Stimulated activated CD4-positive, alpha-beta T cell treated with anti-CD3 and anti-CD28 coated beads, Interleukin-1b, Interleukin-23, amount 100 ng/mL, for 4 hours (primary cell): ENCODE results near the gene CYLD.

Source experiments
- DNase-seq, 2 donors: peaks; one replicate each; pipeline ENCODE4 v3.0.0-alpha.2; 2020; ENCODE audit warnings: low read depth in 2 of 2

CYLD gene

DNA sequence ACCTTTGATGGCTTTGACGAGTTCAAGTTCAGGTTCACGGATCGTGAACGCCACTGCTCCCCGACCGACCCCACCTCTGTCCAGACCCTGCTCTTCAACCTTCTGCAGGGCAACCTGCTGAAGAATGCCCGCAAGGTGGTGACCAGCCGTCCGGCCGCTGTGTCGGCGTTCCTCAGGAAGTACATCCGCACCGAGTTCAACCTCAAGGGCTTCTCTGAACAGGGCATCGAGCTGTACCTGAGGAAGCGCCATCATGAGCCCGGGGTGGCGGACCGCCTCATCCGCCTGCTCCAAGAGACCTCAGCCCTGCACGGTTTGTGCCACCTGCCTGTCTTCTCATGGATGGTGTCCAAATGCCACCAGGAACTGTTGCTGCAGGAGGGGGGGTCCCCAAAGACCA is 30.8 kb upstream of the CYLD start:
- no peak for DNase-seq

DNA sequence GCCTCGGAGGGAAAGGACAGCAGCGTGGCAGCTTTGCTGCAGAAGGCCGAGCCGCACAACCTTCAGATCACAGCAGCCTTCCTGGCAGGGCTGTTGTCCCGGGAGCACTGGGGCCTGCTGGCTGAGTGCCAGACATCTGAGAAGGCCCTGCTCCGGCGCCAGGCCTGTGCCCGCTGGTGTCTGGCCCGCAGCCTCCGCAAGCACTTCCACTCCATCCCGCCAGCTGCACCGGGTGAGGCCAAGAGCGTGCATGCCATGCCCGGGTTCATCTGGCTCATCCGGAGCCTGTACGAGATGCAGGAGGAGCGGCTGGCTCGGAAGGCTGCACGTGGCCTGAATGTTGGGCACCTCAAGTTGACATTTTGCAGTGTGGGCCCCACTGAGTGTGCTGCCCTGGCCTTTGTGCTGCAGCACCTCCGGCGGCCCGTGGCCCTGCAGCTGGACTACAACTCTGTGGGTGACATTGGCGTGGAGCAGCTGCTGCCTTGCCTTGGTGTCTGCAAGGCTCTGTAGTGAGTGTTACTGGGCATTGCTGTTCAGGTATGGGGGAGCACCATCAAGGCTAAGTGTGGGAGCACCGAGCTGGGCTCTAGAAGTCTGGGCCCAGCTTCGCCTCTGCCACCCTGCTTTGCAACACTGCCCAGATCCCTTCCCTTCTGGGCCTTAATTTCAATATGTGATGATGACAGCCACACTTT is 29.9 kb upstream of the CYLD start:
- DNase-seq, result no peak

DNA sequence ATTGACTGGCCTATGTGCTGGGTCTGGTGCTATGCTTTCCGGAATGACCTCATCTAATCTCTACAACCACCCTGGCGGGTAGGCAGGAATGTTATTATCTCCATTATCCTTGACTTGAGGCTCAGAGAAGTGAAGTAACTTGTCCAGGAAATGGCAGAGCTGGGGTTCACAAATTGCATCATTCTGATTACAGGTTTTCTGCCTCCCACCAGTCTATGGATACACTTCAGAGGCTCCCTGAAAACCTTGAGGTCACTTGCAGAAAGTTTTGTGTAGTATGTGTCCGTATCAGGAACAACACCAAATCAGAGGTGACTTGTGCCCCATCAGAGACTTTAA is 29.4 kb upstream of the CYLD start:
- DNase-seq, result no peak

DNA sequence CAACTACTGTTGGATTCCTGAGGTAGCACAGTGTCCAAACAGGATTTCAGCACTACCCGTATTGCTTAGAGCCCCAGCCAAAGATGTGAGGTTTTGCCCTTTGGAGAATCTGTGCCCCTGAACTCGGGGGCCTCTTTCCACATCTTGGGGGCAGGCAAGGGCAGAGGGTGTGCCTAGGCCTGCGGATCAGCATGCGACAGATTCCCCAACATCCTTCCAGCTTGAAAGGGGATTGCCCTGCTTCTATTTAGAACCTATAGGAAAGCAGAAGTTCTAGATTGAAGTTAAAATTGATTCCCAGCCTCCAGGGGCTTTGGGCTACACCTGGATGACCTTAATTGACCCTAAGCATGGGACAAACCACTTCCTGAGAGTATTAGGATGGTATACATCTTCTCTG is 28.9 kb upstream of the CYLD start:
- DNase-seq, result no peak

DNA sequence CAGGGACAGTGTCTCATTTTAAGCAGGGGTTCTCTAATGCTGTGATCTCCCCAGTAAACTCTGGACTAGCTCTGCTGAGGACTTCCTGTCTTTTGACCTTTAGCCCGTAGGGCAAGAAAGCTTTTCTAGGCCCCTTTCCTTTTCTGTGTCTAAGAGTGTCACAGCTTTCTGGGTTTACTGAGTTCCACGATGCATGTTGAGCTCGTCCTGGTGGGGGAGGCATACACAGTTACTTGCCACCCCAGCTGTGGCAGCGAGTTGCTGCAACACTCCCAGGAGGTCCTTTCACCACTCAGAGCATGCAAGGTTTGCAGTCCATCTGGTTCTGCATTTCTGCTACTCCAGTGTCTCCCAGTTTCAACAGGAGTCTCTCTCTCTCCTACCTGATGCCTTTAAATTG is 24.8 kb upstream of the CYLD start:
- no peak for DNase-seq

DNA sequence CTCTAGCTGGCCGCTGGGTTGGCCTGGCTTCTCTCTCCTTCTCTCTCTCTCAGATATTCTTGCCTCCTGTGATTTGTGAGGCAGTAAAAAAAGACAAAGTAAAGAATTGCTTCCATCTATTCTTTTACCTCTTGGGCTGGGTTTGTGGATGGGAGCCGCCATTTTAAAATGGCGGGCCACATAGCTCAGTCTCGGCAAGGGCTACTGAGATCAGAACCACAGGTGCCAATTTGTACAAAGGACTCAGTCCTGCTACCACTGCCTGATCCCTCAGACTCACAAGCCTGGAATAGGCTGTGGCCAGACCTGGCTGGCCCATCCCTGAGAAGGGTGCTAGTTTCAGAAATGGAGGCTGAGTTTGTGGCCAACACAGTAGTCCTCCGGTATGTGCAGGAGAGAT is 24.4 kb upstream of the CYLD start:
- no peak for DNase-seq

DNA sequence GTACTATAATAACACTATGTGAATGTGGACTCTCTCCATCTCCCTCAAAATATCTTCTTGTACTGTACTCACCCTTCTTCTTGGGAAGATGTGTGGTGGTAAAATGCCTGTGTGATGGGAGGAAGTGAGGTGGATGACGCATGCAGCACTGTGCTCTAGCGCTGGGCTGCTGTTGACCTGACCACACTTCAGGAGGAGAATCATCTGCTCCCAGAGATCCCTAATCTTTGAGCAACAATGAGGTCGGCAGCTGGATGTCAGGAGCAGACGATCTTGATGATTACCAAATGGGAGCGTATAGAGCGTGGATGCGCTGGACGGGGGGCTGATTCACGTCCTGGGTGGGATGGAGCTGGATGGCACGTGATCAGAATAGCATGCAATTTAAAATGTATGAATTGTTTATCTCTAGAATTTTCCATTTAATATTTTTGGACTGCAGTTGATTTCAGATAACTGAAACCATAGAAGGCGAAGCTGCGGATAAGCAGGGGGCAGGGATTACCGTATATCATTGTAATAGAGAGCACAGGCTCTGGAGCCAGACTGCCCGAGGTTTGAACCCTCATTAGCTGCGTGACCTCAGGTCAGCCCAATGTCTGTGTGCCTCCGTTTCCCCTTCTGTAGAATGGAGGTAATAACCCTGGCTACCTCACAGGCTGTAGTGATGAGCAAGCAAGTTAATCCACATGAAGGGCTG is 23.7 kb upstream of the CYLD start:
- no peak for DNase-seq

DNA sequence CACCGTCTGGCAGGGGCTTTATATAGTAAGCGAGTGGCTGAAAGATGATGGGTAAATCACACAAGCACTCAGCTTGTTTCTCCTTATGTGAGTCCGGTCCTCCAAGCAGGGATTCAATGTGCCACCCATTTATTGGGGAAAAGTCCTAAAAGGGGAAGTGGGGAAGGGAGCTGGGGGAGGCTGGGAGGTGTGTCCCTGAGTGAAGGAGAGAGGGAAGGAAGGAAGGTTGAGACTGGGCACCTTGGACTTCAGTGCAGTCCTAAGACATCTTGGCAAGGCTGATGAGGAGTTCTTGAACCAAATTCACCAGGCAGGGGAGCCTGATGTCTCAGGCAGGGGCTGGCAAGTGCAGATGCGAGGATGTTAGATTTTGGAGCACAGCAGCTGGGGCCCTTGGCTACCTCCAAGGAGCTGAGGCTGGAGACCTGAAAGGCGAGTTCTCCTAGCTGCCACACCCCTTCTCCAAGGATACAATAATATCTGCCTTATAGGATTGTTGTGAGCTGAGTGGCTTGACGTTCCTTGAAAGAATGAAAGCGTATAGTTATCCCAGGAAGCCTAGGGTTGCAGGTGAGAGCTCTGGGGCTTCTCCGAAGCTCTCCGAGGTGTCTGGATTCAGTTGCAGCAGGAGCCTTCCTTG is 23.0 kb upstream of the CYLD start:
- DNase-seq, result no peak

DNA sequence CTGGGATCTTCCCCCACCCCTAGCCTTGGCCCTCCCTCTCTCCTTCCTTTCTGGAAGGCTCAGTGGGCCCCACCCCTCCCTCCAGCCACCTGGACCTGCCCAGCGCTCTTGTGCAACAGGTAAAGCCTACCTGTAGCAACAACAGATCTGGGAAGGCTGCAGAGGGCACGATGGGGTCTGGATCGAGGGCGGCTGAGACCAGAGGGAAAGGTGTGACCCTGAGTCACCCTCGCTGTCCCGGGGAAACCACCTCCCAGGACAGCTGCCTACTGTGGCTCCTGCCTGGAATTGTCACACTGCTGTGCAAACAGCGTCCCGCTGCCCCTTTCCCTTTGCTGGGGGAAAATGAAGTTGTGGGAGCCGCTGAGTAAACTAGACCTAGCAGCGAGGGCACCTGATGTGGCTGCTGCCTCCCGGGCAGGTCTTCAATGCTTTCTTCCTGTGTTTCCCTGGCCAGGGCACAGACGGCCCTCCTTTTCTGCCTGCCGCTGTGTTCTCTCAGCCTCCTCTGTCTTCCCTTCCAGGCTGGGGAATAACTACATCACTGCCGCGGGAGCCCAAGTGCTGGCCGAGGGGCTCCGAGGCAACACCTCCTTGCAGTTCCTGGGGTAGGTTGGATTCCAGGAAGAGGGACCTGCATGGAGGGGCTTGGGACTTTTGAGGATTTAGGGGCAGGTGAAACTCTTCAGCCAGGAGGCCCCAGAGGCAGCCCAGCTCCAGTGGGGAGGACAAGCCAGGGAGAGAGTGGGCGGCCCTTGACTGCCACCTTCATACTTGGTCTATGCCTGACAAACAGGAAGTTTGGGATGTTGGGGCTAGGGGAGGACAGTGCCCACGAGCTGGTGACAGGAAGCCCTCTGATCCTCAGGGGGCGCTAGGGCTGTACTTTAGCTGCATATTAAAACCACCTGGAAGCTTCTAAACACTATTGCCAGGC is 22.2 kb upstream of the CYLD start:
- DNase-seq, result no peak

DNA sequence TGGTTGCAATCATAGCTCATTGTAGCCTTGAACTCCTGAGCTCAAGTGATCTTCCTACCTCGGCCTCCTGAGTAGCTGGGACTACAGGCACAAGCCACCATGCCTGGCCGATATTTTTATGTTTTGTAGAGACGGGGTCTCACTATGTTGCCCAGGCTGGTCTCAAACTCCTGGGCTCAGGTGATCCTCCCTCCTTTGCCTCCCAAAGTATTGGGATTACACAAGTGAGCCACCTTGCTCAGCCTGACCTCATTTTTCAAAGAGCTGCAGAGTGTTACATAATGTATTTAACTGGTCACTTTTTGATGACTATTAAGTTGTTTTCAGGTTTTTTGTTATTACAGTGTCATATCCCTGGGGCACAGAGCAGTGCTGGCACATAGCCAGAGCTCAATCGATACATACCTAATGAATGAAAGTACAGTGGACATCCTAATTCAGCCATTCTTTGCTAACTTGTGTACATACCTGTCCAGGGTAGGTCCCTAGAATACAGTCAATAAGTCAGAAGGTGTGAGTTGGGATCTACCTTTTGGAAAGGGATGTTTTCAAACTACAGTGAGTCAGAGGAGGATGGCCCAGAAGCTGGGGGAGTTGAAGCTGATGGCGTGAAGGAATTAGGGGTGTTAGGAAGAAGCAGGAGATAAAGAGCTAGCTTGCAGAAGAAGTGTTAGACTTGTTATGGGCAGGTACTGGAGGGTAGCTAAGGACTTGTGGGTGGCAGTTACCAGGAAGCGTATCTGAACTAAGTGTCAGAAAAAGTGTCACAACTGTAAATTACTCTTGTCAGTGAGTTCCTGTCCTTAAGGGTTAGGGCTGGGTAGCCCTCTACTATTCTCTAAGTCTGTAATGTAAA is 20.1 kb upstream of the CYLD start:
- no peak for DNase-seq

DNA sequence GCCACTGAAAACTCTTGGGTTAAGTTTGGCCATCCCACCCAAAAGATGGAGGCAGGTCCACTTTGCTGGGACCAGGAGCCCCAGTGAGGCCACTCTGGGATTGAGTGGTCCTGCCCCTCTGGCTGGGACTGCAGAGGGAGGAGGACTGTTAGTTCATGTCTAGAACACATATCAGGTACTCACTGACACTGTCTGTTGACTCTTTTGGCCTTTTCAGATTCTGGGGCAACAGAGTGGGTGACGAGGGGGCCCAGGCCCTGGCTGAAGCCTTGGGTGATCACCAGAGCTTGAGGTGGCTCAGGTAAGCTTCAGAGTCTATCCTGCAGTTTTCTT is 19.5 kb upstream of the CYLD start:
- no peak for DNase-seq

DNA sequence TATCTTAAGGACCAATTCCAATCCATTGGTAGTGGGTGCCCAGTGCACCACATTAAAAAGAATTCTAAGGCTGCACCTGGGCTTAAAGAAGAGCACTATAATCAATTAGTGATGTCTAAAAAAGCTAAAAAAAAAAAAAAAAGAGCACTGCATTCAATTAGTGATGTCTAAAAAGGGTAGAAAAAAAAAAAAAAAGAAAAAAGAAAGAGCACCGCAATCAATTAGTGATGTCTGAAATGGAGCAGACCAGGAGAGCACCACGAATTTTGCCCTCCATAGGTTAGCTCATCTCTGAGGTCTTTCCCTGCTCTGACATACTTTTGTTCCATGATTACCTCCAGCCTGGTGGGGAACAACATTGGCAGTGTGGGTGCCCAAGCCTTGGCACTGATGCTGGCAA is 18.9 kb upstream of the CYLD start:
- no peak for DNase-seq

DNA sequence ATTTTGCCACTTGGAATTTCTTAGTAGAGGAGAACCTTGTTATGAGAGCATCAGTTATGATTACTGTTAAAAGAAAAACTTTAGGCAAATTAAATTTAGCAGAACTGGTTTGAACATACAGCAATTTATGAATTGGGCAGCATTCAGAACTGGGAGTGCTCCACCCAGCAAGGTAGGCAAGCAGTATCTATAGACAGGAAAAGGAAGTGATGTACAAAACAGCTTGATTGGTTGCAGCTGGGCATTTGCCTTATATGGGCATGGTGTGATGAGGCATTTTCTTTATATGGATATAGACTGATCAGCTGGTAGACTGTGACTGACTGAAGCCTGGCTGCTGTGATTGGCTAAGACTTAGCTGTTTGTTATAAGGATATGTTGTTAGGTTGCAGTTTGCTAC is 17.6 kb upstream of the CYLD start:
- no peak for DNase-seq

DNA sequence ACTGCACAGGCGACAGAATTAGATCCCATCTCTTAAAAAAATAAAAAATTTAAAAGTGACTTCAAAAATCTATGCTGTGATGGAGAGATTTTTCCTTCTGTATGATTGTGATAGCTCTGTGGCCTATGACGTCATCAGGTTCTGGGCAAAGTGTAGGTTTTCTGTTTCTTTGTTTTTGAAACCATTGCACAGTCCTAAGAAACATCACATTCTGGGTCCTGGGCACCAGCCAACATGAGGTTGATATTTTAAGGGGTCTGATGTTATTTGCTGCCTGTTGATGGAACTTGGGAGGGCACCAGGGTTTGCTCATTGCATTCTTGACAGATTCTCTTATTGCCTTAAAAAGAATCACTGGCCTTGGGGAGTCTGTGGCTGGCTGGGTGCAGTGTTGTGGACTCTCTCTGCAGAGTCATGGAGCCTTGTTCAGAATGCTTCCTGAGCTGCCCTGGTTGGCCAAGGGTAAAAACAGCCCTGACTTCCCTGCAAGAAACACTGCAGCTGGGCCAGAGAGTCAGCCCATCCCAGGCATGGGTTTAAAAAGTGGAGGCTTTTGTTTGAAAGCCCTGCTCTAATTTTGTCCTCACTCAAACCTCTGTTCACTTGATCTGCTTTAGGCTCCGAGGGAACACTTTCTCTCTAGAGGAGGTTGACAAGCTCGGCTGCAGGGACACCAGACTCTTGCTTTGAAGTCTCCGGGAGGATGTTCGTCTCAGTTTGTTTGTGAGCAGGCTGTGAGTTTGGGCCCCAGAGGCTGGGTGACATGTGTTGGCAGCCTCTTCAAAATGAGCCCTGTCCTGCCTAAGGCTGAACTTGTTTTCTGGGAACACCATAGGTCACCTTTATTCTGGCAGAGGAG is 10.5 kb upstream of the CYLD start:
- DNase-seq, result no peak

DNA sequence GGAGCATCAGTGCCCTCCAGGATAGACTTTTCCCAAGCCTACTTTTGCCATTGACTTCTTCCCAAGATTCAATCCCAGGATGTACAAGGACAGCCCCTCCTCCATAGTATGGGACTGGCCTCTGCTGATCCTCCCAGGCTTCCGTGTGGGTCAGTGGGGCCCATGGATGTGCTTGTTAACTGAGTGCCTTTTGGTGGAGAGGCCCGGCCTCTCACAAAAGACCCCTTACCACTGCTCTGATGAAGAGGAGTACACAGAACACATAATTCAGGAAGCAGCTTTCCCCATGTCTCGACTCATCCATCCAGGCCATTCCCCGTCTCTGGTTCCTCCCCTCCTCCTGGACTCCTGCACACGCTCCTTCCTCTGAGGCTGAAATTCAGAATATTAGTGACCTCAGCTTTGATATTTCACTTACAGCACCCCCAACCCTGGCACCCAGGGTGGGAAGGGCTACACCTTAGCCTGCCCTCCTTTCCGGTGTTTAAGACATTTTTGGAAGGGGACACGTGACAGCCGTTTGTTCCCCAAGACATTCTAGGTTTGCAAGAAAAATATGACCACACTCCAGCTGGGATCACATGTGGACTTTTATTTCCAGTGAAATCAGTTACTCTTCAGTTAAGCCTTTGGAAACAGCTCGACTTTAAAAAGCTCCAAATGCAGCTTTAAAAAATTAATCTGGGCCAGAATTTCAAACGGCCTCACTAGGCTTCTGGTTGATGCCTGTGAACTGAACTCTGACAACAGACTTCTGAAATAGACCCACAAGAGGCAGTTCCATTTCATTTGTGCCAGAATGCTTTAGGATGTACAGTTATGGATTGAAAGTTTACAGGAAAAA is 9.7 kb upstream of the CYLD start:
- no peak for DNase-seq

DNA sequence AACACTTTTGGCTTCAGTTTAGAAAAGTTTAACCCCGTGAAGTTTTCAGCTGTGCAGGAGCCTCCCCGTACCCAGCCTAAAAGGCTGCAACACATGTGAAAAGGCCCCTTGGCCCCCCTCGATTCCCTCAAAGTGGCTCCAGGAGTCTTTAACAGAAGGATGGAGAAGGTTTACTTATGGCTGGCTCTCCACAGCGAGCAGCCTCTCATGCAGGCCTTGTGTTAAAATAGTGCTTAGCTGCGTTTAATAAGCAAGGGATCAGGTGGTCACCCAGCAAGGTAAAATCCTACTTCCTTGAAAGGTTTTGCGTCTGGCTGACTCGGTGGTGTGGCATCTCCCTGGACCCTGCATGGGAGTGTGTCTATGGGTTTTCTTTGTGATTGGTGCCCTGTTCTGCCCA is 8.4 kb upstream of the CYLD start:
- no peak for DNase-seq

DNA sequence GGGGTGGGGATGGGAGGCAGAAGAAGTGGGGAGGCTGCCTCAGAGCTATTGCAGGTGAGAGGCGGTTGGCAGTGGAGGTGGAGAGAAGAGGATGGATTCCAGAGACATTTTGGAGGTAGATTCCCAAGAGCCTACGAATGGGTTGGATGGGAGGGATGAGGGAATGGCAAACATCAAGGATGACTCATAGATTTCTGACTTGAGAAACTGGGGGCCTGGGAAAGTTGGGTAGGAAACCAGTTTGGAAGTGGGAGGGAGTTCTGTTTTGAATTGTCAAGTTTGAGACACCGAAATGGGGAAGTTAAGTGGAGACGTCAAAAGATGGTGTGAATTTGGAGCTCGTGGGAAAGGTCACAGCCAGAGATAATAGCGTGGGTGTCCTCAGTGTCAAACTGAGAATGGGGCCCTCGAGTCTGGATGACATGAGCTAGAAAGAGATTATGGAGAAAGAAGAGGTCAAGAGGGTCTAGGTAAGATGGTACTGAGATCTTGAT is 6.2 kb upstream of the CYLD start:
- DNase-seq, result no peak

DNA sequence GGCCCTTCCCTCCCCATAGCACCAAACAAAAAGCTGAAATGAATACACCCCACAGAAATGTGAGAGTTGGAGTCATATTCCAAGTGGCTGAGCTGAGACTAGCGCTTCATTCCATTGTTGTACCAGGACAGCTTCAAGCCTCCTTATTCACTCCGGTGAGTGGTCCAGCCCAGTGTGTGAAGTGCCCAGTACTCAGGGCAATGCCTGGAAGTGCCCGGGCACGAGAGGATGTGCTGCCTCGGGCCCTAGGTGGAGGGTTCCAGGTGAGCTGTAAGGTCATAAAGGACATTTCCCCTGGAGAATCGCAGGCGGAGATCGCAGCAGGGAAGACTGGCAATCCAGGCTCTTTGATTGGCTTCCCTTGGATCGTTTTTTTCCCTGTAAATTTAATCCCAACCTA is 5.4 kb upstream of the CYLD start:
- no peak for DNase-seq

DNA sequence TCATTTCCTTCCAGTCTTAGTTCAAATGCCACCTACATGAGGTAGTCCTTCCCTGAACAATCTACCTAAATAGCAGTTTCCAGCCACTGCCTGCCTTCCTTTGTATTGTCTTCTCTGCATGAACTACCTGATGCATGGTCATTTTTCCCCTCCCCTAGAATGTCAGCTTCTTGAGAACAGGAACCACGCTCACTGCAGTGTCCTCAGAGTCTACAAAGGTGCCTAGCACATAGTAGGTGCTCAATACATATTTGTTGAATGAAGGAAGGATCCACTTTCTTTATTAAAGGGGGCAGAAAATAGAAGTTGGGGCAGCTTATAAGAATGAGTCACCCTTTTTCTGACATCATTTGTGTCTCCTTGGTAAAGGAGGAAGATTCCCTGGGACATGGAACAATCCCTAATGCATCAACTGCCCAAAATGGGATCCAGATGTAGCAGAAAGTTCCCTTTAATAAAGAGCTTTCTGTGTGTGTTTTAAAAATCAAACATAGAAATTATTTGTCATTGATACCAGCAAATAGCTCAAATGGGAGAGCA is 4.4 kb upstream of the CYLD start:
- no peak for DNase-seq
